K562 (cell line): Measurements from ENCODE around the gene XIRP1. TPM values are rescaled to one million over a fixed set of nuclear protein-coding genes. Genes with fewer than 3 reads are reported as not detected.
A peak's percentile ranks its signal among the peaks of the same experiment; 100 is the strongest.

Experiments used
- ATAC-seq: fragments of 200-7000 bp; cut with Tn5 transposase; 3 replicates; pipeline ENCODE4 v1.9.1; 2020; ENCODE audit warnings: moderate library complexity
- BruUV-seq: library from RNA; stranded (reverse); fragments of 400-500 nt; replicated peaks from 2 replicates; lab custom pipeline; 2021; lab: Mats Ljungman, UMichigan
- CTCF ChIA-PET: fragments of 300-600 bp; formaldehyde crosslinking; extraction: SDS; loops from one replicate; lab custom pipeline; 2021; ENCODE audit warnings: low intra/inter-chr PET ratio; lab: Yijun Ruan, JAX
- POLR2A ChIA-PET: fragments of 300-600, 350-650 bp; sonication (Branson Sonifier 250); formaldehyde crosslinking; extraction: SDS; loops from one replicate; lab custom pipeline; 2021; ENCODE audit warnings: antibody characterized with exemption, inconsistent platforms; lab: Yijun Ruan, JAX
- DNase-seq, 4 experiments: peaks; one replicate each; pipeline versions ENCODE4 v3.0.0 to v3.0.0-alpha.2; 2011 to 2018; ENCODE audit warnings: low spot score in 3 of 4, mixed read lengths in 3 of 4; ENCODE audit errors: extremely low read depth in 1 of 4
- FAIRE-seq: peaks from 2 replicates; lab custom pipeline; 2011; peaks lifted over from hg19 to GRCh38; lab: Jason Lieb, UNC
- H2AFZ ChIP-seq: 2 replicates; pipeline ENCODE4 v1.6.0; 2011; ENCODE audit warnings: low read depth, low read length, control low read depth, inconsistent platforms
- H3K27ac ChIP-seq: fragments of 200-600 bp; 3 replicates; pipeline ENCODE4 v1.8.0; 2011; ENCODE audit warnings: low read depth, mild to moderate bottlenecking, control low read depth, inconsistent platforms, low read length, moderate library complexity, mixed read lengths; ENCODE audit errors: extremely low read depth
- H3K27me3 ChIP-seq, 2 experiments: fragments of 300-600 bp in 1 of 2; 2 replicates in 1 of 2; 3 replicates in 1 of 2; pipeline versions ENCODE4 v1.6.0 to v1.8.0; 2011; ENCODE audit warnings: inconsistent platforms in 2 of 2, low read length in 2 of 2, mild to moderate bottlenecking in 1 of 2, mixed read lengths in 1 of 2, moderate library complexity in 1 of 2; ENCODE audit not compliant: control insufficient read depth in 2 of 2, insufficient read depth in 2 of 2
- H3K36me3 ChIP-seq: fragments of 300-600 bp; 3 replicates; pipeline ENCODE4 v1.8.0; 2011; ENCODE audit warnings: mild to moderate bottlenecking, low read length, inconsistent platforms; ENCODE audit not compliant: control insufficient read depth, insufficient read depth
- H3K4me1 ChIP-seq, 2 experiments: fragments of 200-600 bp in 1 of 2; replicated peaks in 1 of 2; 2 replicates in 1 of 2; 3 replicates in 1 of 2; pipeline versions ENCODE4 v1.5.1 to v1.8.0; 2011; ENCODE audit warnings: inconsistent platforms in 2 of 2, low read length in 2 of 2, mild to moderate bottlenecking in 1 of 2, mixed read lengths in 1 of 2, moderate library complexity in 1 of 2; ENCODE audit not compliant: control insufficient read depth in 2 of 2, insufficient read depth in 2 of 2
- H3K4me2 ChIP-seq: 2 replicates; pipeline ENCODE4 v1.6.1; 2011; ENCODE audit warnings: low read length, control low read depth, inconsistent platforms, mixed read lengths; ENCODE audit not compliant: insufficient read depth
- H3K4me3 ChIP-seq: fragments of 200-600 bp; sonication (generic), shearing (Covaris generic); 2 replicates; pipeline ENCODE4 v1.5.1; 2016; ENCODE audit warnings: control low read depth, inconsistent platforms
- H3K79me2 ChIP-seq: fragments of 200-600 bp; 3 replicates; pipeline ENCODE4 v1.8.0; 2011; ENCODE audit warnings: low read length, inconsistent platforms; ENCODE audit not compliant: control insufficient read depth, insufficient read depth
- H3K9ac ChIP-seq, 2 experiments: 2 replicates each; pipeline versions ENCODE4 v1.6.0 to v1.6.1; 2011; ENCODE audit warnings: low read depth in 2 of 2, low read length in 2 of 2, control low read depth in 1 of 2, inconsistent platforms in 1 of 2, mild to moderate bottlenecking in 1 of 2, mixed read lengths in 1 of 2; ENCODE audit not compliant: insufficient read depth in 1 of 2
- H3K9me1 ChIP-seq: one replicate; pipeline ENCODE4 v1.6.0; 2011; ENCODE audit warnings: inconsistent platforms, mild to moderate bottlenecking, low read length, moderate library complexity; ENCODE audit not compliant: control insufficient read depth, insufficient read depth
- H3K9me3 ChIP-seq: replicated peaks from 2 replicates; pipeline ENCODE4 v1.5.1; 2011; ENCODE audit warnings: low read depth, low read length, inconsistent platforms; ENCODE audit not compliant: control insufficient read depth, insufficient read depth
- H4K20me1 ChIP-seq: replicated peaks from 2 replicates; pipeline ENCODE4 v1.6.1; 2011; ENCODE audit warnings: low read length, inconsistent platforms, mixed read lengths; ENCODE audit not compliant: control insufficient read depth, insufficient read depth
- DIDO1 ChIP-seq: fragments of 450-650 bp; IDR thresholded peaks from 2 replicates; pipeline ENCODE4 v1.6.1; 2016; ENCODE audit warnings: low read depth, missing biosample characterization, missing genetic modification characterization
- EP300 ChIP-seq: IDR thresholded peaks from 2 replicates; pipeline ENCODE4 v1.6.1; 2012; ENCODE audit warnings: low read length, improper control_type of control experiment
- FOSL1 ChIP-seq: fragments of 200-800 bp; sonication (Bioruptor generic); conservative IDR thresholded peaks from 2 replicates; pipeline ENCODE4 v1.6.1; 2016; ENCODE audit warnings: missing genetic modification characterization, missing compliant biosample characterization
- MAZ ChIP-seq, 2 experiments: fragments of 450-650 bp in 1 of 2; sonication (generic) in 1 of 2; formaldehyde crosslinking; IDR thresholded peaks in 1 of 2; conservative IDR thresholded peaks in 1 of 2; 2 replicates each; pipeline versions ENCODE4 v1.4.0 to v1.5.0; 2020; ENCODE audit warnings: mild to moderate bottlenecking in 1 of 2, missing genetic modification reagents in 1 of 2
- MNT ChIP-seq, 2 experiments: fragments of 450-650 bp; conservative IDR thresholded peaks; 2 replicates each; pipeline ENCODE4 v1.6.1; 2017; ENCODE audit warnings: mild to moderate bottlenecking in 2 of 2, moderate library complexity in 2 of 2
- MTA3 ChIP-seq: fragments of 450-650 bp; formaldehyde crosslinking; IDR thresholded peaks from 2 replicates; pipeline ENCODE4 v1.6.1; 2017; ENCODE audit warnings: mild to moderate bottlenecking, borderline replicate concordance
- MYBL2 ChIP-seq, 2 experiments: fragments of 450-650 bp in 1 of 2; sonication (generic) in 1 of 2; formaldehyde crosslinking in 1 of 2; IDR thresholded peaks; 2 replicates each; pipeline versions ENCODE4 v1.6.1 to v1.8.1; 2017 to 2022; ENCODE audit warnings: borderline replicate concordance in 1 of 2, inconsistent platforms in 1 of 2, low read depth in 1 of 2, mild to moderate bottlenecking in 1 of 2, missing genetic modification reagents in 1 of 2, moderate library complexity in 1 of 2
- RCOR1 ChIP-seq, 2 experiments: IDR thresholded peaks; 2 replicates each; pipeline ENCODE4 v1.6.1; 2012; ENCODE audit warnings: low read depth in 2 of 2, low read length in 2 of 2, borderline replicate concordance in 1 of 2, improper control_type of control experiment in 1 of 2
- TEAD1 ChIP-seq, 2 experiments: fragments of 450-650 bp in 1 of 2; sonication (generic) in 1 of 2; formaldehyde crosslinking; IDR thresholded peaks; 2 replicates each; pipeline versions ENCODE4 v1.4.0 to v1.8.0; 2020 to 2022; ENCODE audit warnings: mild to moderate bottlenecking in 2 of 2, missing genetic modification reagents in 1 of 2
- TEAD2 ChIP-seq: fragments of 450-650 bp; IDR thresholded peaks from 2 replicates; pipeline ENCODE4 v1.6.1; 2016; ENCODE audit warnings: missing genetic modification characterization, control low read depth, missing compliant biosample characterization
- TEAD4 ChIP-seq, 2 experiments: sonication (generic) in 1 of 2; formaldehyde crosslinking in 1 of 2; IDR thresholded peaks; 2 replicates each; pipeline versions ENCODE4 v1.6.1 to v1.8.0; 2012 to 2022; ENCODE audit warnings: borderline replicate concordance in 1 of 2, inconsistent platforms in 1 of 2, low read length in 1 of 2, mild to moderate bottlenecking in 1 of 2, missing genetic modification reagents in 1 of 2
- TRIM24 ChIP-seq, 2 experiments: fragments of 450-650 bp; IDR thresholded peaks; 2 replicates each; pipeline ENCODE4 v1.6.1; 2016
- WGBS: fragments of 100-300 bp; shearing (Covaris generic); methylation state at CpG from one replicate; pipeline ENCODE4 v1.1.6; 2016; ENCODE audit warnings: low coverage, mixed read lengths; ENCODE audit not compliant: insufficient coverage; ENCODE audit errors: missing lambda C conversion rate; 5-methylcytosine and 5-hydroxymethylcytosine counted together
- in situ Hi-C: fragments of 300-500 bp; cut with MboI; formaldehyde crosslinking; loops from 4 replicates; pipeline ENCODE4 v1.15.0; 2018; ENCODE audit warnings: inconsistent platforms, mixed read lengths
- intact Hi-C: fragments of 100-400 bp; cut with micrococcal nuclease; formaldehyde crosslinking; loops from 2 replicates; pipeline ENCODE4 v1.14.2; 2022
- polyA plus RNA-seq, 8 experiments: library from polyadenylated mRNA; depleted of rRNA in 4 of 8; stranded (reverse) in 5 of 8; unstranded in 3 of 8; fragments of >200 nt; fragmentation: Nextera tagmentation in 2 of 8; fragmentation: Illumina TruSeq in 1 of 8; extraction: Ambion mirVana in 2 of 8; extraction: Trizol in 1 of 8; gene quantifications; 2 replicates each; pipeline versions ENCODE4 v1.2.1 to v1.2.3, GENCODE V29; 2011 to 2014; ENCODE audit warnings: inconsistent platforms in 1 of 8, missing spikeins in 1 of 8
- total RNA-seq, 7 experiments: library from RNA; depleted of rRNA in 6 of 7; stranded (reverse); fragments of >200 nt in 6 of 7; fragmentation: Illumina TruSeq in 2 of 7; extraction: Trizol in 2 of 7; gene quantifications; 2 replicates each; pipeline versions ENCODE4 v1.2.1 to v1.2.3, GENCODE V29; 2011 to 2021; ENCODE audit warnings: low replicate concordance in 1 of 7
- TF ChIP-seq, protein P1 (sequence below): fragments of 450-650 bp; formaldehyde crosslinking; IDR thresholded peaks from 2 replicates; pipeline ENCODE4 v1.4.0; 2020; ENCODE audit warnings: mild to moderate bottlenecking, moderate library complexity

The XIRP1 gene
- total and polyA plus RNA-seq, 9 of the 15 experiments (the other 6 are each of a cell fraction or from before 2014, with no cell fraction given), result 0.03 to 0.27 (median 0.08) TPM; not detected in 3

- TF ChIP-seq MNT (conservative IDR thresholded peaks at IDR 0.05), result no peak
- no peak for TF ChIP-seq MYBL2 (IDR thresholded peaks at IDR 0.05; ENCODE audit: low read depth)
- no peak for TF ChIP-seq MYBL2 (CRISPR knock-in tag; IDR thresholded peaks at IDR 0.05; ENCODE audit: borderline replicate concordance)
- TF ChIP-seq TRIM24 (IDR thresholded peaks at IDR 0.05), result no peak
- no peak for TF ChIP-seq FOSL1
- TF ChIP-seq, protein P1, sequence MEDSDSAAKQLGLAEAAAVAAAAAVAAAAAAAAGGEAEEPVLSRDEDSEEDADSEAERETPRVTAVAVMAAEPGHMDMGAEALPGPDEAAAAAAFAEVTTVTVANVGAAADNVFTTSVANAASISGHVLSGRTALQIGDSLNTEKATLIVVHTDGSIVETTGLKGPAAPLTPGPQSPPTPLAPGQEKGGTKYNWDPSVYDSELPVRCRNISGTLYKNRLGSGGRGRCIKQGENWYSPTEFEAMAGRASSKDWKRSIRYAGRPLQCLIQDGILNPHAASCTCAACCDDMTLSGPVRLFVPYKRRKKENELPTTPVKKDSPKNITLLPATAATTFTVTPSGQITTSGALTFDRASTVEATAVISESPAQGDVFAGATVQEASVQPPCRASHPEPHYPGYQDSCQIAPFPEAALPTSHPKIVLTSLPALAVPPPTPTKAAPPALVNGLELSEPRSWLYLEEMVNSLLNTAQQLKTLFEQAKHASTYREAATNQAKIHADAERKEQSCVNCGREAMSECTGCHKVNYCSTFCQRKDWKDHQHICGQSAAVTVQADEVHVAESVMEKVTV (CRISPR knock-in tag), result no peak
- TF ChIP-seq EP300, result no peak
- TF ChIP-seq DIDO1 (tag), result no peak
These were observed 622 bp downstream of the XIRP1 start (continued) for GRCh38 chr3:39191773-39192172.

DNA sequence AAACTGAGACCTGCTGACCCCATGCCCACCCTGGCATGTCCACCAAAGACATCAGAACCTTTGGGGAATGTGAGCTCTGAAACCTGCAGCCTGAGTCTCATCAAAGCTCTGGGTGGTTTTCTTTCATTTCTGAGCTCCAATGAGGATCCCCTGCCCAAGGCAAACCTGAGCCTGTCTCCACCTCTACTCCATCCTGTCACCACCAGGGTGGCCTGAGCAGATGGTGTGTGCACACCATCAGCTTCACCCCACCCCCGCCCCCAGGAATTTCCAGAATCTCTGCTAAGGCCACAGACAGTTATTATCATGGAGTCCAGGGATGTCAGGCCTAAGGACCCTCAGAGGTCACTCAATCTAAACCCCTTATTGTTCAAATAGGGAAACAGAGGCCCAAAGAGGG is 1.3 kb downstream of the XIRP1 start:
- in situ Hi-C loops, result no loop called here
- intact Hi-C loops, result no loop called here

More for the DNA sequence above, 1.3 kb downstream of the XIRP1 start:
- TF ChIP-seq MTA3, result no peak
- TF ChIP-seq TEAD4 (IDR thresholded peaks at IDR 0.05; ENCODE audit: low read length), result peak; percentile 72
- TF ChIP-seq TEAD4 (CRISPR knock-in tag; IDR thresholded peaks at IDR 0.05; ENCODE audit: borderline replicate concordance), result no peak
- TF ChIP-seq TEAD2 (tag), result peak; percentile 87
- TF ChIP-seq MAZ (CRISPR knock-in tag; conservative IDR thresholded peaks at IDR 0.05 in 1 of 2, IDR thresholded peaks at IDR 0.05 in 1 of 2), result peak in 1 of 2 experiments; percentile 74; a peak in 2 of 4 replicates
- peak in 1 of 2 experiments; percentile 48; a peak in 2 of 4 replicates for TF ChIP-seq TEAD1 (CRISPR knock-in tag; IDR thresholded peaks at IDR 0.05)
- 0 out of 4 replicates have a peak, but pooled peaks of 1 of the 2 experiments have one; percentile 30 for TF ChIP-seq RCOR1 (IDR thresholded peaks at IDR 0.05; ENCODE audit: borderline replicate concordance in 1 of 2, low read depth in 2 of 2, low read length in 2 of 2)
- Histone ChIP-seq H3K4me2 (no peak overlapping the region), H3K4me3 (no peak overlapping the region), H3K9ac (no peak overlapping the region), H3K4me1 (peaks cover 0 to 24% of the 10 kb centered on the region in 2 experiments; a peak in 2 of 5 replicates), H3K36me3 (no peaks in the 10 kb centered on the region), H4K20me1 (no peaks in the 10 kb centered on the region), H3K9me3 (no peaks in the 10 kb centered on the region), H3K9me1 (no peaks in the 10 kb centered on the region), H3K79me2 (no peaks in the 10 kb centered on the region), H2AFZ (no peak overlapping the region), H3K27me3 (peaks cover 11 to 23% of the 10 kb centered on the region in 2 experiments; a peak in 4 of 5 replicates), H3K27ac (no peak overlapping the region)
- FAIRE-seq (no peak), ATAC-seq (0 out of 3 replicates have a peak, but pooled peaks have one; percentile 11), DNase-seq (no peak)
- CTCF ChIA-PET, result interaction anchor here (2.9 kb wide), 1 partner anchor 97 kb away, joined by 63 read pairs; no protein-coding TSS in a partner anchor
- BruUV-seq, result no TSS peak
- POLR2A ChIA-PET, result interaction anchor here (0.6 to 4.1 kb wide), 4 partner anchors 26 to 1098 kb away, joined by 3 to 17 read pairs (median 8); no protein-coding TSS in a partner anchor
- WGBS, result 13% methylated on average over 1 of the region's 1 CpG
